HS-5 (cell line): ENCODE data around the gene BANP.
"Not testable (repeated sequence)": the region's sequence is repeated elsewhere in the genome, so short reads cannot be mapped to it uniquely, and the experiment has no call there.

Experiments used
- DNase-seq: peaks from one replicate; pipeline ENCODE4 v3.0.0-alpha.2; 2012; ENCODE audit warnings: low read depth

BANP gene

GRCh38 chr16:88067530-88068411 lies 116.5 kb downstream of the BANP start:
- DNase-seq = no peak

- DNase-seq = no peak
Observed at GRCh38 chr16:88068476-88069396, 117.5 kb downstream of the BANP start.

DNA sequence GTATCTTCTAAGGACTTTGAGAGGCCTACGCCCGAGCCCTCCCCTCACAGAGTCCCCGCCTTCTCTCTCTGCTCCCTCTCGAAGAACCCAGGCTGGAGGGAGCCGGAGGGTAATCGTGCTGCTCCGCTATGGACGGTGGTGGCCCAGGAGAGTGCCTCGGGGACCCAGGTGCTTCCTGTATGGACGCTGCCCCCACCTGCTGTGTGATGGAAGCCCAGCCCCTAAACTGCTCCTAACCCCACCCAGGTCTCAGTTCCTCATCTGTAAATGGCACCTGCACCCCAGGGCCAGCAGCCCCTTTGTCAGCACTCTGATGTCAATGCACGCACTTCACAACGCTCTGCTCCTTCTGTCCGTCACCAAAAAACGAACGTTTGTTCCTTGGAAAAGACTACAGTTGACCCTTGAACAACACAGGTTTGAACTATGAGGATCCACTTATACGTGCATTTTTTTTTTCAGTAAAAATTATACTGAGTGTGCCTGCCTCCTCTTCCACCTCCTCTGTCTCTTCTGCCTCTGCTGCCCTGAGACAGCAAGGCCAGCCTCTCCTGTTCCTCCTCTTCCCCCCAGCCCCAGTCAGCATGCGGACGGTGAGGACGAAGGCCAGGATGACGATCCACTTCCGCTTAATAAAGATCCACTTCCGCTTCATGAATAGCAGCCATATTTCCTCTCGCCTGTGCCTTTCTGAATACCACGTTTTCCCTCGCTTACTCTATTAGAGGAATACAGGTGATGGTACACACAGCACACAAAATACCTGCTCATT lies 118.3 kb downstream of the BANP start:
- no peak for DNase-seq

DNA sequence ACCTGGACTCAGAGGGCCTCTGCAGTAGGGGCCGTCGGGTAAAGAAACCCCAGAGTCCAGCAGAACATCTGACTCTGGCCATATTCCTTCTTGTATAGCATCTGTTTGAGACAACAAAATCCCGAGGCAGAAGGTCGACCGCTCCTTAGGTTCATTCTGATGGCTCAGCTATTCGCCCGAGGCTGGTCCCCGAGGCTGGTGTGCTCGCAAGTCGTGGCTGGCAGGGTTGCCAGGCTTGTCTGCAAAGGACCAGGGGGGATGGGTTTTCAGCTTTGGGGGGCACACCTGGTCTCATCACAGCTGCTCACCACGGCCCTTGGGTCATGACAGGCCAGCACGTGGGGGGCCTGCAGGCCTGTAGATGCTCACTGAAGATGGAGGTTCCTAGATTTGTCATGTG lies 119.1 kb downstream of the BANP start:
- no peak for DNase-seq

- DNase-seq = no peak
Observed at GRCh38 chr16:88070989-88071625, 119.9 kb downstream of the BANP start.

- DNase-seq = no peak
Observed at GRCh38 chr16:88071908-88072307, 120.7 kb downstream of the BANP start.

DNA sequence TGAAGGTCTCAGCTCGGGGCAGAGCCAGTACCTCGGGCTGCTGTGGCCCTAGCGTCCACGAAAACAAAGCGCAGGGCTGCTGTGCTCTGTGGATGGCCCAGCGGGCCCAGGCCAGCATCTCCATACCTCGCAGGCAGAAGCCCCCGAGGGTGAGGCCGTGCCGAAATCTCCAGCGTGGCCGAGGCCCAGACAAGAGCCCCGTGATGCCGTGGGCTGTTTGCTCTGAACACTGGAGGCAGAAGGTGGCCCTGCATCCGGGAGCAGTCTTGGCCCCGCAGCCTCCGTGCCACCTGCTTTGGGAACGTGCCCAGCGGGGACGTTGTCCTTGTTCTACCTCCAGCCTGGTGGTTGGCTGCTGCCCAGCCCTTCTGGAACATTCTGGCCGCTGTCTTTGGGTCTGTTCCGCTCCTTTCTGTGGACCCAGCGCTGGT lies 121.4 kb downstream of the BANP start:
- DNase-seq = no peak

GRCh38 chr16:88073201-88073721 lies 122.0 kb downstream of the BANP start:
- DNase-seq = no peak

DNA sequence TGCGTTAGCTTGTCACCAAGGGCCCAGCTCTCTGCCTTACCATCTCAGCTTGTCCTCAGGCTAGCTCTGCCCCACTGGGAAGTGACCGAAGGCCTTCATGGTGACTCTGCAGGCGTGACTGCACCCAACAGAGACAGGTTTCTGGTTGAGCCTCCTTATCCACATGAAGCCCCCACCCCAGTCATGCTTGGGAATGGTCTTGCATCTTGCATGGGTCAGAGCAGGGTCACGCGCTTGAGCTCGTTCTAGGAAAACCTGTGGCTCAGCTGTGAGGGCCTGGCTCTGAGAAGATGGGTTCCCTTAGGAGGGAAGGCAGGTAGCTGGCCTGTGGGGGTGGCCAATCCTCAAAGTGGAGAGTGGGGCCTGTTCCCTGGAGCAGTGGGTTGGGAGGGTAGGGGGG lies 122.8 kb downstream of the BANP start:
- no peak for DNase-seq

- no peak for DNase-seq
Observed at GRCh38 chr16:88076211-88076931, 125.1 kb downstream of the BANP start.

- not testable (repeated sequence) for DNase-seq
Observed at GRCh38 chr16:88076932-88077320, 125.7 kb downstream of the BANP start.

GRCh38 chr16:88077328-88078108 lies 126.3 kb downstream of the BANP start:
- DNase-seq = no peak

- no peak for DNase-seq
Observed at GRCh38 chr16:88078111-88078775, 127.0 kb downstream of the BANP start.

DNA sequence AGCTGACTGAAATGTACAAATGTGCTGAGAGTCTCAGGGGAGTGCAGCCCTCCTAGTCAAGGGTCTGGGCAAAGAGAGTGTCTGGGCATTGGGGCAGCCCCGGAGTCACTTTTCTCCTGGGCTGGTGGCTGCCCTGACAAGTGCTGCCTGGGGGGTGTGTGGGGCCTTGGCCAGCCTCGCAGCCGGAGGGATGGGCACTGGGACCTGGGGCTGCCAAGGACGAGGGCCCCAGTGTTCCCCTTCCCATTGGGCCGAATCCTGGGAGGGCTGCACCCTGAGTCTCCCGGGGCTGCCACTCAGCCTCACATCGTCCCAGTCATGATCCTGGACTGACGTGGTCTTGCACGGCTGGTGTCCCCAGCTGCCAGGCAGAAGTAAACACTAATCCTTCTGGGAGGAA lies 132.3 kb downstream of the BANP start:
- no peak for DNase-seq

DNA sequence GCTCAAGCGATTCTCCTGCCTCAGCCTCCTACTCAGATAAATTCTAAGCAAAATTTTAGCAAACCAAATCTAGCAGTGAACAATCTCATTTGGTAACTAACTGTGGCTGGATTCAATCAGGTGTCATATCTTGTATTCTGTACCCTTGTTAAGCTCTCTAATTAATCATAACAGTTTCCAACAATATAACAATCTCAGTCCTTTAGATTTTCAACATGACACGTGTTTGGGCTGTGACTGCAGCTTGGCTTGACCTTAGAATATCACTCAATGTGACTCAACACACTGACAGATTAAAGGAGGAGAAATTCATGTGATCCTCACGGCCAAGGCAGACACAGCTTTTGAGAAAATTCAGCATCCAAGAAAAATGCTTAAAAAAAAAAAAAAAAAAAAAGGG lies 133.6 kb downstream of the BANP start:
- no peak for DNase-seq

GRCh38 chr16:88086571-88087516 lies 135.6 kb downstream of the BANP start:
- no peak for DNase-seq

GRCh38 chr16:88087517-88087877 lies 136.3 kb downstream of the BANP start:
- DNase-seq = no peak

DNA sequence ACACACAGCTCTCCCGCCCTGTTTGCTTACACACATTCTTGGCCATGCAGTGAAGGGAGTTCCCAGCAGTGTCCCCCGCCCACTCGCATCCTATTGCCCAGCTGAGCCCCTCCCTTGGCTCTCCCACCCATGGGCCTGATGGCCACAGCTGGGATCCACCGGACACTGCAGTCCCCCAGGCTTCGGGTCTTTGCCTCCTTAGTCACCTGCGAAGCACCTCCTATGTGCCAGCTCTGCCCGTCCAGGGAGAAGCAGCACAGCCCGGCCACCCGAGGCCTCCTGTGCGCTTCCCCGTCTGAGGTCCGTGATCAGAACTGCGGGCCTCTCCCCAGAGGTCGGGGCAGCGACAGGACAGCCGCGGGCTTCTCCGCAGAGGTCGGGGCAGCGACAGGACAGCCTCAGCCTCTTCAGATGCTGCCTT lies 136.9 kb downstream of the BANP start:
- no peak for DNase-seq
